GM20000 (cell line): ENCODE measurements around the gene EXOC4.

Experiments
- DNase-seq: peaks from one replicate; pipeline ENCODE4 v3.0.0; 2012; ENCODE audit warnings: low spot score
- TF ChIP-seq, protein P1 (sequence below): IDR thresholded peaks from 2 replicates; pipeline ENCODE4 v1.5.1; 2012; ENCODE audit warnings: mild to moderate bottlenecking, control low read depth; ENCODE audit errors: extremely low read depth, missing control alignments

The EXOC4 gene

DNA sequence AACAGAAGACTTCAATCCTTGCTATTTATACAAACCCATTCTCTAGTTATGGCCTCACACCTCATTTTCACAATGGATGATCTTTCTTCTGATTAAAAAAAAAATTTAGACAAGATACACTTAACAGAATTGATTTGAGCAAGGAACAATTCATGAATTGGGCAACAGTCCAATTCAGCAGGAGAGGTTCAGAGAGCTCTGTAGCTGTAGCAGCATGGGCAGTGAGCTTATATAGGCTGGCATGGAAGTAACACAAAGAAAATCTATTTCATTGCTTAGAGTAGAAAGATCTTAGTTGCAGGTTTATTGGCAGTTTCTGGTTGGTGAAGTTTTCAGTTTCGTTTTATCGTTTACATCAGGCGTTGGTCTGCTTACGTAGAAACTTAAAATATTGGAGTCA is 851.3 kb downstream of the EXOC4 start:
- DNase-seq, result no peak
- TF ChIP-seq, protein P1, sequence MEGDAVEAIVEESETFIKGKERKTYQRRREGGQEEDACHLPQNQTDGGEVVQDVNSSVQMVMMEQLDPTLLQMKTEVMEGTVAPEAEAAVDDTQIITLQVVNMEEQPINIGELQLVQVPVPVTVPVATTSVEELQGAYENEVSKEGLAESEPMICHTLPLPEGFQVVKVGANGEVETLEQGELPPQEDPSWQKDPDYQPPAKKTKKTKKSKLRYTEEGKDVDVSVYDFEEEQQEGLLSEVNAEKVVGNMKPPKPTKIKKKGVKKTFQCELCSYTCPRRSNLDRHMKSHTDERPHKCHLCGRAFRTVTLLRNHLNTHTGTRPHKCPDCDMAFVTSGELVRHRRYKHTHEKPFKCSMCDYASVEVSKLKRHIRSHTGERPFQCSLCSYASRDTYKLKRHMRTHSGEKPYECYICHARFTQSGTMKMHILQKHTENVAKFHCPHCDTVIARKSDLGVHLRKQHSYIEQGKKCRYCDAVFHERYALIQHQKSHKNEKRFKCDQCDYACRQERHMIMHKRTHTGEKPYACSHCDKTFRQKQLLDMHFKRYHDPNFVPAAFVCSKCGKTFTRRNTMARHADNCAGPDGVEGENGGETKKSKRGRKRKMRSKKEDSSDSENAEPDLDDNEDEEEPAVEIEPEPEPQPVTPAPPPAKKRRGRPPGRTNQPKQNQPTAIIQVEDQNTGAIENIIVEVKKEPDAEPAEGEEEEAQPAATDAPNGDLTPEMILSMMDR, result no peak

DNA sequence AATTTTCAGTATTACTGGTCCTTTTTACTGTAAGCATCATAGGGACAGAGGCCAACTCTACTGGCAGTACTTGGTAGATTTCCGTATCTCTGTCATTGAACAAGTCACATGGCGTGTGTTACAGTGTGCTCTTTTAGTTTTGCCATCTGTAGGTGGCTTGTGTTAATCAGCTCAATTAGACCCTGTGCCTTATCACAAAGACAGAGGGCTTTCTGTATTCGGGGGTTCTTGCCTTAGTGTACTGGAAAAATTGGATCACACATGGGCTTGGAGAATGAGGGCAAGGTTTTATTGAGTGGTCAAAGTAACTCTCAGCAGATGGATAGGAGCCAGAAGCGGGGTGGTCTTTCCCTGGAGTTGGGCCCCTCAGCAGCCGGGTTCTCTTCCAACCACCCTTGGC is 853.0 kb downstream of the EXOC4 start:
- TF ChIP-seq, protein P1, result no peak
- no peak for DNase-seq

DNA sequence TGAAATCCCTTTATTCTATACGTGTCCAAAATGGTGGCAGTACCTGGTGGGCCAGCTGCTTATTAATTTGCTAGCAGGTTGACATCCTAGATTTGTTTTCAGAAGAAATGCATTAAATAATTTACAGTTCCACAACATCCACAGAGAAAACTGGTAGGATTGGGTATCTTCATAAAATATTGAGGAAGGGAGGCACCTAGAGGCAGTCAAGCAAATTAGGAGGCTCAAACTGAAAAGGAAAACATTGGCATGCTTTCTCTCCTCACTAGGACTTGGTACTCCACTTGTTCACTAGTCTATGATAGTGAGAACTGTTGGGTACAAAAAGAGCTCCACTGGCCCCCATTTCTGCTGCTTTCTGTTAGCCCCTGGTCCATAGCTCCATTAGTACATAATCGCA is 855.9 kb downstream of the EXOC4 start:
- no peak for DNase-seq
- TF ChIP-seq, protein P1, result no peak

DNA sequence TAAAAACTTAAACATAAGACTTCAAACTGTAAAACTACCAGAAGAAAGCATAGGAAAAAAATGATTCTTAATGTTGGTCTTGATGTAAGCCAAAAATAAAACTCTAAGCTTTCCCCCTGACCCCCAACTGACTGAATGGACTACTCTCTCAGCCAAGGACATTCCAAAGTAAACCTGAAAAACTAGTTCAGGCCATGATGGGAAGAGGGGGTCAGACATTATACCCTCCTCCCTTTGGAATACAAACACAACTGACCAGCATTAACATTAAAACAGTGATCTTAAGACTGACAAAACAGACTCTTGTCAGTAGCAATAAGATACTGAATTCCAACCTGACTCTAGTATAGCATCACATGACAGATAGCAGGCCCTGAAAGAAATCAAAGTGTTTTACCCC is 860.8 kb downstream of the EXOC4 start:
- TF ChIP-seq, protein P1, result no peak
- DNase-seq, result no peak

DNA sequence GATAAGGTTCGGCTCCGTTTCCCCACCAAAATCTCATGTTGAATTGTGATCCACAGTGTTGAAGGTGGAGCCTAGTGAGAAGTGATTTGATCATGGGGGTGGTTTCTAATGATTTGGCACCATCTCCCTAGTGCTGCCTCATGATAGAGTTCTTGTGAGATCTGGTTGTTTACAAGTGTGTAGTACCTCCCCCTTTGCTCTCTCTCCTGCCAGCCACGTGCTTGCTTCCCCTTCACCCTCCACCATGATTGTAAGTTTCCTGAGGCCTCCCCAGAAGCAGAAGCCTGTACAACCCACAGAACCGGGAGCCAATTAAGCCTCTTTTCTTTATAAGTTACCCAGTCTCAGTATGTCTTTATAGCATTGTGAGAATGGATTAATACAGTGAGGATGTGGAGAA is 862.1 kb downstream of the EXOC4 start:
- TF ChIP-seq, protein P1, result no peak
- DNase-seq, result no peak
